Stimulated activated naive CD8-positive, alpha-beta T cell treated with anti-CD3 and anti-CD28 coated beads, Interleukin-15, Interleukin-2, amounts not matched to agents 100 ng/mL and 50 ng/mL, for 24 hours (primary cell): ENCODE results near the gene GOLT1A.

Experiments used
- H3K27ac Mint-ChIP-seq: one replicate; pipeline ENCODE4 v1.8.0; 2021; ENCODE audit warnings: mild to moderate bottlenecking, mixed read lengths
- H3K27me3 Mint-ChIP-seq: one replicate; pipeline ENCODE4 v1.8.0; 2021; ENCODE audit warnings: mixed read lengths
- H3K36me3 Mint-ChIP-seq: one replicate; pipeline ENCODE4 v1.8.0; 2021; ENCODE audit warnings: low read depth, mixed read lengths
- H3K4me1 Mint-ChIP-seq: one replicate; pipeline ENCODE4 v1.8.0; 2021; ENCODE audit warnings: low read depth, mixed read lengths
- H3K4me3 Mint-ChIP-seq: one replicate; pipeline ENCODE4 v1.8.0; 2021; ENCODE audit warnings: mild to moderate bottlenecking, mixed read lengths
- H3K9me3 Mint-ChIP-seq: one replicate; pipeline ENCODE4 v1.8.0; 2021; ENCODE audit warnings: mixed read lengths

Gene GOLT1A

DNA sequence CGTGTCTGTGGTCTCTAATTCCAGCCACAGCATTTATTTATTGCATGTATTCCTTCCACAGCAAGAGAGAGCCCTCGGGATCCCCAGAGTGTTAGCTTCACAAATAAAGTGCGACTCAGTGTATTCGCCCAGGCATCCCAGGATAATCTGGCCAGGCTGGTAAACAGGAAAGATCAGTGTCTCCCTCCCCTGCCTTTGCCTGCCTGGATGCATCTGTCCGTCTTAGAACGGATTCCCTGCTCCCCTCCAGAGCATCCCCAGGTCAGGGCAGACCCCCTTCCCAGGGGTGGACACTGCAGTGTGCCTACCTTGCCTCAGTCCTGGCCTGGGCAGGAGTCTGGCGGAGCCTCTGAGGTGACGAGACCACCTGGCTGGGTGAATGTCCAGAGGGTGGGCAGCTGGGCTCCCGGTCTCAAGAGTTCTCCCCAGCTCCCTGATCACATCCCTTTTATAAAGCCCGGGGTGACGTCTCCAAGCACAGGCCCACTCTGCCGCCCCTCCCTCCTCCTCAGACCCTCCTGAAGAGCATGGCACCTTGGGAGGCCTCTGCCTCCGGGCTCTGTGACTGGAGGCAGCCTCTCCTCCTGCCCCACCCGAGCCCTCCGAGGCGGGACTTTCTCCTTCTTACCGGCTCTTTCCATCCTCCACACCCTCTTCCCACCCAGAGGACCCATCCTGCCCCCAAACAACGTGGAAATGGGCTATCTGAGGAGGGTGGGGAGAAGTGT is 17.6 kb downstream of the GOLT1A start, which contains the start of gene KISS1:
TSS of gene KISS1 (minus strand) at position 424 of the 728 bp plus-strand sequence. CDS start 3,615 bp downstream, outside the sequence.
- Mint-ChIP-seq H3K27ac (no peak within 1 kb of the TSS), H3K4me3 (no peak within 1 kb of the TSS), H3K36me3 (no peaks in the 10 kb centered on the region), H3K9me3 (no peaks in the 10 kb centered on the region), H3K27me3 (peaks cover 12% of the 10 kb centered on the region), H3K4me1 (peaks cover 8% of the 10 kb centered on the region)

GRCh38 chr1:204194771-204195170 is 19.0 kb downstream of the GOLT1A start:
- Mint-ChIP-seq H3K27me3 (peaks cover 23% of the 10 kb centered on the region), H3K4me1 (peaks cover 16% of the 10 kb centered on the region), H3K36me3 (no peaks in the 10 kb centered on the region), H3K4me3 (no peak overlapping the region), H3K27ac (no peak overlapping the region), H3K9me3 (no peaks in the 10 kb centered on the region)

DNA sequence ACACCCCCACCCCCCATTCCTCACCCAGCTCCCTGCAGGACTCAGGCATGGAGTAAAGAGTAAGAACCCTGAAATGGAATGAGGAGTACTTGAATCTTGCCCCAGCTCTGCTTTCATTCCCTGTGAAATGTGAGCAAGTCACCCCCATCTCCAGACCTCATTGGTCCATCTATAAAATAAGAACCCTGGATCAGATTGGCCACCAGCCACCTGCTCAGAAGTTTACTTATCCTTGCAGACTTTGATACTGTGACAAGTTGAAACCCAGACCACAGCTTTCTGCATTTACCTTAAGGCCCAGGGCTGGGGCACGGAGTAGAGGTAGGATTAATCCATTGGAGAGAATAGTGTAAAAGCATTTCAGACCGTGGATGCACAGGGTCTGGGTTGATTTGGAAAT is 19.7 kb downstream of the GOLT1A start:
- Mint-ChIP-seq H3K27me3 (peaks cover 29% of the 10 kb centered on the region), H3K4me3 (no peak overlapping the region), H3K27ac (no peak overlapping the region), H3K36me3 (no peaks in the 10 kb centered on the region), H3K9me3 (no peaks in the 10 kb centered on the region), H3K4me1 (peaks cover 23% of the 10 kb centered on the region)

GRCh38 chr1:204192589-204193352 is 21.0 kb downstream of the GOLT1A start:
- Mint-ChIP-seq H3K27ac (no peak overlapping the region), H3K4me1 (peaks cover 28% of the 10 kb centered on the region), H3K9me3 (no peaks in the 10 kb centered on the region), H3K36me3 (no peaks in the 10 kb centered on the region), H3K4me3 (no peak overlapping the region), H3K27me3 (peaks cover 38% of the 10 kb centered on the region)

DNA sequence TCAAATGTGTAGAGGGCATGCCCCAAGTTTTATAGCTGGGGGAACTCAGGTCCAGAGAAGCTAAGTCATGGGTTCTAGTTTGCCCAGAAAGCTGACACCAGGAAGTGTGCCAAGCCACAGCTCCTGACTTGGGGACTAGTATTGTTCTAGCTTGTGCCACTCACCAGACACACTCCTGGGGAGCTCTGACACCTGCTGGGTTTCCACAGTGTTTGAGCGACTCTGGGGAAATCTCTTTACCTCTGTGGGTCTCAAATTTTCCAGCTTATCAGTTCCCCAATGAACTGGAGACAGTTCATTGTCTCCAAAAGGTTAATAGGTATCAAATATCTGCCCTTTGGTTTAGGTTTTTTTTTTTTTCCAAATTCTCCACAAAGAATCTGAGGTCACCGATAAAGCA is 21.7 kb downstream of the GOLT1A start:
- peaks cover 28% of the 10 kb centered on the region for H3K4me1 Mint-ChIP-seq
- H3K9me3 Mint-ChIP-seq, result no peaks in the 10 kb centered on the region
- peaks cover 44% of the 10 kb centered on the region for H3K27me3 Mint-ChIP-seq
- no peak overlapping the region for H3K27ac Mint-ChIP-seq
- H3K36me3 Mint-ChIP-seq, result no peaks in the 10 kb centered on the region
- H3K4me3 Mint-ChIP-seq, result no peak overlapping the region

DNA sequence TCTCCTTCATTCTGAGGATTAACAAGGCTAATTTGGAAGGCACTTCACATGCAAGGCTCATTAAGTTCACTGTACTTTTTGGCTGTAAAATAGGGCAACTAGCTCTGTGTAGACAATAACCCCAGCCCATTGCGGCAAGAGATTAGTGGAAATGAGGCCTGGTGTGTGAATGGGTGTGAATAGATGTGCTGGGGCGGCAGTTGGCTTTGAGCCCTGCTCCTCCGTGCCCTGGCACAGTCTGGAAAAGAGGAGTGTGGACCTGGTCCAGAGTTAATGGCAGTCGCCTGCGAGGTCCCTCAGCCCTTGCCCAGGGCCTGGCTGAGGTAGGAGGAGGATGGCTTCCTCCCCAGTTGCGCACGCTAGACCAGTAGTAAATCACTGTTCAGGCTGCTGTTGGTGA is 22.3 kb downstream of the GOLT1A start:
- peaks cover 28% of the 10 kb centered on the region for H3K4me1 Mint-ChIP-seq
- no peak overlapping the region for H3K4me3 Mint-ChIP-seq
- no peak overlapping the region for H3K27ac Mint-ChIP-seq
- no peaks in the 10 kb centered on the region for H3K36me3 Mint-ChIP-seq
- H3K27me3 Mint-ChIP-seq, result peaks cover 49% of the 10 kb centered on the region
- H3K9me3 Mint-ChIP-seq, result no peaks in the 10 kb centered on the region

DNA sequence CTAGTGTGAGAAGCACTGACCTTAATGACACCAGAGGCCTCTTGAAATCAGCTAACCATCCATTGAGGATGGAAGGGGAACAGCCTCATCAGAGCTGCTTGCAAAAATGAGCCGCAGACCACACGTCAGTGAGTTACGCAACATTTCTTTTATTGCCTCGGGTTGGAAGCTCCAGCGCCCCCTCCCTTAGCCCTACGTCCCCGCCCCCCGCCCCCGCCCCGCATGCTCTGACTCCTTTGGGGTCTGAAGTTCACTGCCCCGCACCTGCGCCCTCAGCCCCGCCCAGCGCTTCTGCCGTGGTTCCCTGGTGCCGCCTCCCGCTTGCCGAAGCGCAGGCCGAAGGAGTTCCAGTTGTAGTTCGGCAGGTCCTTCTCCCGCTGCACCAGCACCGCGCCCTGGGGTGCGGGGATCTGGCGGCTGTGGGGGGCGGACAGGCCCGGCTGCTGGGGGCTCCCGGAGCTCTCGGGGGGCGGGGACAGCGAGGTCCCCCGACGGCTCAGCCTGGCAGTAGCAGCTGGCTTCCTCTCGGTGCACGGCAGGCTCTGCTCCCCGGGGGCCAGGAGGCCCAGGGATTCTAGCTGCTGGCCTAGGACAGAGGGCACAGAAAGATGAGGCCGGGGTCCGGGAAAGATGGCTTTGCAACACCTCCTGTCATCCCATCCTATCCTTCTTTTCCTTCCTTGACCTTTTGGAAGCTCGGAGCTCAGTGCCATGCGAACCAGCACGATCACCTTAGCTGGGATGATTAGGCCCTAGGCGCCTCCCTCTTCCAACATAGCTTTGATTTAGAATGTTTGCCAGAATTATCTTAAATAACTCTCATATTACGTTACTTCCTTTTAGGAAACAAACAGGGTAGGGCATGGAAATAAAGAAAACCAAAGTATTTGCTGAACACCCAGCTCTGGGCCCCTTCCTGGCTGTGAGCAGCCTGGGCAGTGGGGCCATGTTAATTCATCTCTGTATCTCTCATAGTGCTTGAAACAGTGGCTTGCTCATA is 23.3 kb downstream of the GOLT1A start:
- Mint-ChIP-seq H3K36me3 (no peaks in the 10 kb centered on the region), H3K4me3 (peak overlapping the region; percentile 17), H3K9me3 (no peaks in the 10 kb centered on the region), H3K4me1 (peaks cover 28% of the 10 kb centered on the region), H3K27me3 (peaks cover 49% of the 10 kb centered on the region), H3K27ac (no peak overlapping the region)

DNA sequence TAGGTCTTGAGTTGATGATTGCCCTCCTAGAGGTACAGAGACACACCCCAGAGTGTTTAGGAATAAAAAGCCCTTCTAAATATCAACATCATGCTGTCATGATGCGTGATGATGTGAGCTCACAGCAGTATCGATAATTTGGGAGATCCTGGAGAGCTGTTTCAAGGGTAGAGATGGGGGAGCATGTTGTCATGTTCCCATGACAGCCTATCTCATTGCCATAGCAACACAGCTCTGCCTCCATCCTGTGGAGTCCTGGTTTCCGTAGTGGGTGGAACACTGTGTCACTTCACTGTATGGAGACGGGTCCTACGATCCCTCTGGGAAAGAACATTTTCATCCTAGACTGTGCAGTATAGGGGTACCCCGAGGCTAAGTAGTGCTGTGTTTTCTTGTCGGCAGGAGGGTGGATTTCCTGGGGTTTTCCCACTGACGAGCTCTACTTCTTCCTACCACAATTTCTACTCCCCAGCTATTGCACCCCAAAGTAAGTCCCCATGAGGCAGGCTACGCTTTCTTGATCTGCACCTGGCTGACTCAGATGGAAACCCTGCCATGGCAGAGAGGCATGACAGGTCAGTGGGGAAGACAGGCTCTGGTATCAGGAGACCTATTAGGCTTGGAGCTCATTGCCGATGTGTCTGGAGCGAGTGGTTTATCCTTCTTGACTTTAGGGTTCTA is 24.7 kb downstream of the GOLT1A start:
- Mint-ChIP-seq H3K27ac (no peak overlapping the region), H3K9me3 (no peaks in the 10 kb centered on the region), H3K36me3 (no peaks in the 10 kb centered on the region), H3K4me3 (peak overlapping the region; percentile 21), H3K4me1 (peaks cover 20% of the 10 kb centered on the region), H3K27me3 (peaks cover 49% of the 10 kb centered on the region)

- H3K4me3 Mint-ChIP-seq, result no peak overlapping the region
- H3K4me1 Mint-ChIP-seq, result peaks cover 20% of the 10 kb centered on the region
- H3K36me3 Mint-ChIP-seq, result no peaks in the 10 kb centered on the region
- no peak overlapping the region for H3K27ac Mint-ChIP-seq
- no peaks in the 10 kb centered on the region for H3K9me3 Mint-ChIP-seq
- peaks cover 40% of the 10 kb centered on the region for H3K27me3 Mint-ChIP-seq
Observed at GRCh38 chr1:204186597-204186996, 27.2 kb downstream of the GOLT1A start.

- Mint-ChIP-seq H3K4me1 (no peaks in the 10 kb centered on the region), H3K36me3 (no peaks in the 10 kb centered on the region), H3K4me3 (no peak overlapping the region), H3K27ac (no peak overlapping the region), H3K9me3 (no peaks in the 10 kb centered on the region), H3K27me3 (no peaks in the 10 kb centered on the region)
Observed at GRCh38 chr1:204181116-204181515, 32.7 kb downstream of the GOLT1A start.

- Mint-ChIP-seq H3K27me3 (no peaks in the 10 kb centered on the region), H3K4me1 (no peaks in the 10 kb centered on the region), H3K27ac (no peak overlapping the region), H3K36me3 (no peaks in the 10 kb centered on the region), H3K9me3 (no peaks in the 10 kb centered on the region), H3K4me3 (no peak overlapping the region)
Observed at GRCh38 chr1:204180133-204180532, 33.7 kb downstream of the GOLT1A start.

GRCh38 chr1:204178487-204179281 is 35.1 kb downstream of the GOLT1A start:
- H3K27me3 Mint-ChIP-seq, result peaks cover 3% of the 10 kb centered on the region
- peaks cover 2% of the 10 kb centered on the region for H3K9me3 Mint-ChIP-seq
- no peak overlapping the region for H3K4me3 Mint-ChIP-seq
- H3K27ac Mint-ChIP-seq, result no peak overlapping the region
- no peaks in the 10 kb centered on the region for H3K36me3 Mint-ChIP-seq
- H3K4me1 Mint-ChIP-seq, result no peaks in the 10 kb centered on the region

DNA sequence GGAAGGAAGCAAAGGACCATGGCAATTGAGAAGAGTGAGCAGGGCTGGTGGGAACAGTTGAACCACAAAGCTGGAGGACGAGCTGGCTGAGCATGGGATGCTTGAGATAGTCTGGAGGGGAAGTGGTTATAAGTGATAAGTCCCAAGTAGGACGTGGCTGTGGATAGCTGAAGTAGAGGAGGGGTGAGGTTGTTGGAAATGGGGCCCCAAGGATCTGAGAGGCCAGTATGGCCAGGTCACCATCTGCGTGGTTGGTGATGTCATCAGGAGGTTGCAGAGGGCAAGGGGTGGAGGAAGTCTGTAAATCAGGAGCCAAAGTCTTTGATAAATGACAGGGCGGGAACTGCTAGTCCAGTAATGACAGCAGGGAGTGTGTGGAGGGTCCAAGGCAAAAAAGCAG is 36.7 kb downstream of the GOLT1A start:
- peaks cover 6% of the 10 kb centered on the region for H3K27me3 Mint-ChIP-seq
- no peak overlapping the region for H3K4me3 Mint-ChIP-seq
- no peak overlapping the region for H3K27ac Mint-ChIP-seq
- peaks cover 4% of the 10 kb centered on the region for H3K9me3 Mint-ChIP-seq
- no peaks in the 10 kb centered on the region for H3K4me1 Mint-ChIP-seq
- H3K36me3 Mint-ChIP-seq, result no peaks in the 10 kb centered on the region
